Hepatocyte (in vitro differentiated cells): Measurements from ENCODE around the gene SCIN. TPM values are rescaled to one million over a fixed set of nuclear protein-coding genes. Genes with fewer than 3 reads are reported as not detected.
"Not testable (repeated sequence)": the region's sequence is repeated elsewhere in the genome, so short reads cannot be mapped to it uniquely, and the experiment has no call there.

Experiments used
- DNase-seq: peaks from one replicate; pipeline ENCODE4 v3.0.0-alpha.2; 2016; ENCODE audit warnings: low spot score
- H2AFZ ChIP-seq: fragments of 200-600 bp; sonication (generic); 2 replicates; pipeline ENCODE4 v1.6.0; 2016; ENCODE audit warnings: antibody characterized with exemption, mild to moderate bottlenecking
- H3K27ac ChIP-seq: fragments of 200-600 bp; sonication (generic); 2 replicates; pipeline ENCODE4 v1.5.1; 2016; ENCODE audit warnings: mild to moderate bottlenecking
- H3K27me3 ChIP-seq: fragments of 200-600 bp; sonication (generic); 2 replicates; pipeline ENCODE4 v1.6.1; 2016
- H3K36me3 ChIP-seq: fragments of 200-600 bp; sonication (generic); replicated peaks from 2 replicates; pipeline ENCODE4 v1.5.1; 2016; ENCODE audit warnings: low read depth; ENCODE audit not compliant: insufficient read depth
- H3K4me1 ChIP-seq: fragments of 200-600 bp; sonication (generic); 2 replicates; pipeline ENCODE4 v1.5.1; 2016; ENCODE audit warnings: mild to moderate bottlenecking, moderate library complexity; ENCODE audit not compliant: insufficient read depth
- H3K4me2 ChIP-seq: fragments of 200-600 bp; sonication (generic); 2 replicates; pipeline ENCODE4 v1.6.0; 2016
- H3K4me3 ChIP-seq: fragments of 200-600 bp; sonication (generic); 2 replicates; pipeline ENCODE4 v1.5.1; 2016; ENCODE audit warnings: mild to moderate bottlenecking
- H3K79me2 ChIP-seq: fragments of 200-600 bp; sonication (generic); 2 replicates; pipeline ENCODE4 v1.6.0; 2017; ENCODE audit warnings: mild to moderate bottlenecking
- H3K9me2 ChIP-seq: fragments of 200-600 bp; sonication (generic); replicated peaks from 2 replicates; pipeline ENCODE4 v1.6.0; 2017; ENCODE audit warnings: mild to moderate bottlenecking; ENCODE audit not compliant: insufficient read depth
- H3K9me3 ChIP-seq: fragments of 200-600 bp; sonication (generic); 2 replicates; pipeline ENCODE4 v1.5.1; 2016; ENCODE audit warnings: low read depth, mild to moderate bottlenecking
- H4K20me1 ChIP-seq: fragments of 200-600 bp; sonication (generic); 2 replicates; pipeline ENCODE4 v1.6.0; 2016; ENCODE audit warnings: mild to moderate bottlenecking; ENCODE audit not compliant: insufficient read depth, poor library complexity, severe bottlenecking
- CTCF ChIP-seq: fragments of 200-600 bp; sonication (generic); IDR thresholded peaks from 2 replicates; pipeline ENCODE4 v1.5.1; 2016; ENCODE audit warnings: antibody characterized with exemption, mild to moderate bottlenecking; ENCODE audit not compliant: poor library complexity
- EZH2 ChIP-seq: fragments of 200-600 bp; sonication (generic); IDR thresholded peaks from 2 replicates; pipeline ENCODE4 v1.6.1; 2016; ENCODE audit warnings: antibody characterized with exemption, mild to moderate bottlenecking, borderline replicate concordance
- EZH2phosphoT487 ChIP-seq: fragments of 200-600 bp; sonication (generic); IDR thresholded peaks from one replicate; pipeline ENCODE4 v1.6.1; 2018; ENCODE audit warnings: antibody characterized with exemption, mild to moderate bottlenecking, low read depth, moderate library complexity; ENCODE audit not compliant: unreplicated experiment, severe bottlenecking
- WGBS: methylation state at CpG from one replicate; pipeline ENCODE4 v1.1.6; 2016; ENCODE audit warnings: low lambda C conversion rate; ENCODE audit errors: missing lambda C conversion rate; 5-methylcytosine and 5-hydroxymethylcytosine counted together
- polyA plus RNA-seq: library from polyadenylated mRNA; unstranded; fragments of >200 nt; fragmentation: Nextera tagmentation; extraction: Ambion mirVana; gene quantifications from 2 replicates; pipeline ENCODE4 v1.2.1, GENCODE V29; 2016
- total RNA-seq: library from RNA; depleted of rRNA; stranded (reverse); fragments of >200 nt; gene quantifications from 2 replicates; pipeline ENCODE4 v1.2.3, GENCODE V29; 2014

The SCIN gene
- total and polyA plus RNA-seq, 2 experiments from 2014 or later, result 6.3 to 6.7 TPM

GRCh38 chr7:12643001-12643643, 72.6 kb downstream of the SCIN start:
- Histone ChIP-seq H3K4me2 (no peak overlapping the region), H3K27me3 (no peaks in the 10 kb centered on the region)
- WGBS, result 68% methylated on average over 3 of the region's 3 CpGs

GRCh38 chr7:12643644-12644043, 73.1 kb downstream of the SCIN start:
- no peak for DNase-seq
- Histone ChIP-seq H4K20me1 (no peaks in the 10 kb centered on the region), H3K27me3 (no peaks in the 10 kb centered on the region), H3K4me1 (no peaks in the 10 kb centered on the region), H3K79me2 (no peaks in the 10 kb centered on the region), H3K27ac (no peak overlapping the region), H3K4me3 (no peak overlapping the region), H3K4me2 (no peak overlapping the region), H3K9me2 (no peaks in the 10 kb centered on the region), H2AFZ (no peak overlapping the region), H3K9me3 (no peaks in the 10 kb centered on the region), H3K36me3 (no peaks in the 10 kb centered on the region)
- TF ChIP-seq CTCF (no peak), EZH2 (no peak), EZH2phosphoT487 (no peak)
- WGBS, result 92% methylated on average over 5 of the region's 5 CpGs

More at GRCh38 chr7:12643001-12643643, 72.6 kb downstream of the SCIN start:
- no peak overlapping the region for H3K27ac ChIP-seq
- H2AFZ ChIP-seq, result no peak overlapping the region
- H3K9me2 ChIP-seq, result no peaks in the 10 kb centered on the region
- TF ChIP-seq EZH2 (no peak), CTCF (no peak), EZH2phosphoT487 (no peak)
- no peak overlapping the region for H3K4me3 ChIP-seq
- no peaks in the 10 kb centered on the region for H4K20me1 ChIP-seq
- no peaks in the 10 kb centered on the region for H3K36me3 ChIP-seq
- no peaks in the 10 kb centered on the region for H3K4me1 ChIP-seq
- H3K9me3 ChIP-seq, result no peaks in the 10 kb centered on the region
- no peaks in the 10 kb centered on the region for H3K79me2 ChIP-seq
- DNase-seq, result no peak

- WGBS, result 95% methylated on average over 6 of the region's 6 CpGs
- not testable (repeated sequence) for H3K27ac ChIP-seq, H3K4me2 ChIP-seq
These were observed 74.7 kb downstream of the SCIN start for GRCh38 chr7:12645212-12645611.

GRCh38 chr7:12646139-12646538, 75.6 kb downstream of the SCIN start:
- Histone ChIP-seq H3K9me3 (no peaks in the 10 kb centered on the region), H2AFZ (no peak overlapping the region), H3K27me3 (no peaks in the 10 kb centered on the region), H3K4me2 (no peak overlapping the region), H3K36me3 (no peaks in the 10 kb centered on the region), H3K4me1 (no peaks in the 10 kb centered on the region), H3K4me3 (no peak overlapping the region), H3K27ac (no peak overlapping the region), H3K79me2 (no peaks in the 10 kb centered on the region), H3K9me2 (no peaks in the 10 kb centered on the region), H4K20me1 (no peaks in the 10 kb centered on the region)
- 18% methylated on average over 1 of the region's 1 CpG for WGBS
- TF ChIP-seq EZH2phosphoT487, result no peak
- TF ChIP-seq CTCF, result no peak
- TF ChIP-seq EZH2, result no peak
- DNase-seq, result no peak

More at GRCh38 chr7:12645212-12645611, 74.7 kb downstream of the SCIN start:
- H3K36me3 ChIP-seq, H4K20me1 ChIP-seq, H2AFZ ChIP-seq, H3K9me2 ChIP-seq, H3K79me2 ChIP-seq, DNase-seq, H3K4me1 ChIP-seq, H3K9me3 ChIP-seq, H3K4me3 ChIP-seq, H3K27me3 ChIP-seq: not testable (repeated sequence)
